Aorta (tissue), 5 donors: Measurements from ENCODE around the gene AGBL3. TPM values are rescaled to one million over a fixed set of nuclear protein-coding genes. Genes with fewer than 3 reads are reported as not detected.

Source experiments
- ATAC-seq: fragments of 200-7000 bp; cut with Tn5 transposase; one replicate; pipeline ENCODE4 v1.9.1; 2022; ENCODE audit warnings: moderate library complexity; ENCODE audit not compliant: low FRiP score
- DNase-seq, 2 donors: peaks; one replicate each; pipeline ENCODE4 v3.0.0-alpha.2; 2020
- H3K27ac ChIP-seq, 2 donors: one replicate each; pipeline ENCODE4 v1.5.1; 2013; ENCODE audit warnings: low read length in 2 of 2, mild to moderate bottlenecking in 2 of 2, moderate library complexity in 2 of 2, control low read depth in 1 of 2, inconsistent platforms in 1 of 2, low read depth in 1 of 2
- H3K27me3 ChIP-seq, 2 donors: one replicate each; pipeline ENCODE4 v1.6.1; 2013; ENCODE audit warnings: control low read depth in 1 of 2, low read length in 1 of 2, mild to moderate bottlenecking in 1 of 2, moderate library complexity in 1 of 2; ENCODE audit not compliant: insufficient read depth in 2 of 2, control insufficient read depth in 1 of 2
- H3K36me3 ChIP-seq, 2 donors: one replicate each; pipeline ENCODE4 v1.6.1; 2013; ENCODE audit warnings: control low read depth in 1 of 2, low read length in 1 of 2, mild to moderate bottlenecking in 1 of 2; ENCODE audit not compliant: insufficient read depth in 2 of 2, control insufficient read depth in 1 of 2
- H3K4me1 ChIP-seq, 2 donors: one replicate each; pipeline ENCODE4 v1.6.1; 2013; ENCODE audit warnings: low read length in 2 of 2, control low read depth in 1 of 2, mild to moderate bottlenecking in 1 of 2, moderate library complexity in 1 of 2; ENCODE audit not compliant: insufficient read depth in 2 of 2, control insufficient read depth in 1 of 2
- H3K4me3 ChIP-seq, 2 donors: one replicate each; pipeline ENCODE4 v1.5.1; 2013; ENCODE audit warnings: low read length in 2 of 2, control low read depth in 1 of 2, mild to moderate bottlenecking in 1 of 2
- H3K9me3 ChIP-seq: one replicate; pipeline ENCODE4 v1.6.1; 2013; ENCODE audit warnings: mild to moderate bottlenecking, low read length; ENCODE audit not compliant: control insufficient read depth
- WGBS, 2 donors: extraction: QIAGEN DNeasy Blood & Tissue Kit; methylation state at CpG; one replicate each; pipeline ENCODE4 v1.1.7; 2013; 5-methylcytosine and 5-hydroxymethylcytosine counted together
- intact Hi-C, 2 donors: fragments of 100-400 bp; cut with DNase I; formaldehyde crosslinking; loops; one replicate each; pipeline versions ENCODE4 v1.14.2 to v1.15.0; 2022
- polyA plus RNA-seq, 2 donors: library from polyadenylated mRNA; stranded (reverse); fragments of 200-250 nt; gene quantifications; one replicate each; pipeline ENCODE4 v1.2.3, GENCODE V29; 2013
- total RNA-seq, 2 donors: library from RNA; stranded (reverse); fragmentation: NEBNext Ultra II Directional; extraction: Animal tissue kit (Norgen Biotek cat#: 25700); gene quantifications; one replicate each; pipeline ENCODE4 v1.2.1, GENCODE V29; 2021
- donor health status: healthy with polysubstance abuse.
- donor health status: Bipolar disorder and iron deficiency.
- donor health status: DM: no; HTN: no; CAD: no.
- donor health status: DM: no; HTN: no; CAD: no.
- donor health status: DM: yes; HTN: yes; CAD: no.

Gene AGBL3
- total and polyA plus RNA-seq, 4 donors, result 2.5 to 8.8 (median 3.1) TPM

DNA sequence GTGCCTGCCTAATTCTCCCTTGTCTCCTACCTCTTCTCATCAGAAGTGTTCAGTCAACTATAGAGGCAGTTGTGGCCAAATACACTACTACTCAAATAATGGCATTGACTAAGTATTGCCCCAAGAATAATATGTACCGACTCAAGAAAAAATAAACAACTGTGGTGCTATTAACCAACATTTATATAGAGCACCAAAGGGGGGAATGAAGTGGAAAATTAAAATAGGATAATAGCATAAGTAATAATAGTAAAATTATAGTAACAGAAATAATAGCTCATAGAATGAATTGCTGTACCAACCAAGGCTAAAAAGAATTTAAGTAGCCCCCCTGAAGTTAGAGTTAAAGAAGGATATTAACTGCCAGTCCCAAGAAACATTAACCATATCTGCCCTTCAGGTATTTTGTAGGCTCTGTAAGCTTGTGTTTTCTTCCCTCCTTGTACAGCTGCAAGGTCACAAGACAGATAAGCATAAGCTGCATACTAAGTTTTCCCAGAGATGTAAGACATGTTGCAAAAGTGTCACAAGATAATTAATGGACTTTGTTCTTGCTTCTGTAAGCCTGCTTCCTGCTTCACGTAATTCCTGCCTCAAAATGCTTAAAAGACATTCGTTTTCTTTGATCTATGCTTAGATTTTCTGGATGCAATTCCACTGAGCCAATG lies 195.1 kb downstream of the AGBL3 start:
- DNase-seq (no peak), ATAC-seq (no peak)
- WGBS, 2 donors, result 82 to 90% methylated on average over 3 of the region's 3 CpGs
- intact Hi-C loops, result no loop called here
- H3K4me3 ChIP-seq, result no peak overlapping the region
- H3K27ac ChIP-seq, result no peak overlapping the region
- H3K27me3 ChIP-seq, result no peaks in the 10 kb centered on the region
- H3K36me3 ChIP-seq, result peaks cover 12 to 15% of the 10 kb centered on the region in 2 donors
- H3K4me1 ChIP-seq, result no peaks in the 10 kb centered on the region
- peaks cover 12% of the 10 kb centered on the region for H3K9me3 ChIP-seq

- Histone ChIP-seq H3K36me3 (peaks cover 12 to 15% of the 10 kb centered on the region in 2 donors), H3K4me3 (no peak overlapping the region), H3K27ac (no peak overlapping the region), H3K9me3 (peaks cover 12% of the 10 kb centered on the region), H3K27me3 (no peaks in the 10 kb centered on the region), H3K4me1 (no peaks in the 10 kb centered on the region)
- ATAC-seq, result no peak
- intact Hi-C loops, result no loop called here
- DNase-seq, result peak in 1 of 2 donors; percentile 33
- 98% methylated on average over 31 of the region's 31 CpGs for WGBS, 2 donors
Observed at GRCh38 chr7:135181929-135182678, 195.8 kb downstream of the AGBL3 start.

DNA sequence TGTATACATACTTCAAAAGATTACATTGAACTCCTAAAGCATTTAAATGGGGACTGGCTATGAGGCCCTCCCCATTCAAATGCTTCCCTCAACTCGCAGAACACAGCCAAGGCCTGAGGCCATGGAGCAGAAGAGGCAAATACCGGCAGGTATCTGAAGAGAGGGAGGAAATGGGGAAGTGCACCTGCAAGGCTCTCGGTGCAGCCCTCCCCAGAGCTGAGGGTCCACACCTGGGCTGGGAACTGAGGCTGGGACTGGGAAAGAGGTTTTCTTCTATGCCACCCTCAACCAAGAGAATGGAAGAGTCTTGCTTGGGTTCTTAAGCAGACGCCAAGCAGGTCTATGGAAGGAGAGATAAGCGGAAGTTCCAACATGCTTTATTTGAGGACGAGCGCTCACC lies 197.2 kb downstream of the AGBL3 start:
- intact Hi-C loops, result no loop called here
- Histone ChIP-seq H3K27ac (no peak overlapping the region), H3K4me3 (no peak overlapping the region), H3K9me3 (peaks cover 12% of the 10 kb centered on the region), H3K36me3 (peaks cover 12 to 15% of the 10 kb centered on the region in 2 donors), H3K27me3 (no peaks in the 10 kb centered on the region), H3K4me1 (no peaks in the 10 kb centered on the region)
- WGBS, 2 donors, result 97 to 99% methylated on average over 7 of the region's 7 CpGs
- ATAC-seq (no peak), DNase-seq (no peak)

DNA sequence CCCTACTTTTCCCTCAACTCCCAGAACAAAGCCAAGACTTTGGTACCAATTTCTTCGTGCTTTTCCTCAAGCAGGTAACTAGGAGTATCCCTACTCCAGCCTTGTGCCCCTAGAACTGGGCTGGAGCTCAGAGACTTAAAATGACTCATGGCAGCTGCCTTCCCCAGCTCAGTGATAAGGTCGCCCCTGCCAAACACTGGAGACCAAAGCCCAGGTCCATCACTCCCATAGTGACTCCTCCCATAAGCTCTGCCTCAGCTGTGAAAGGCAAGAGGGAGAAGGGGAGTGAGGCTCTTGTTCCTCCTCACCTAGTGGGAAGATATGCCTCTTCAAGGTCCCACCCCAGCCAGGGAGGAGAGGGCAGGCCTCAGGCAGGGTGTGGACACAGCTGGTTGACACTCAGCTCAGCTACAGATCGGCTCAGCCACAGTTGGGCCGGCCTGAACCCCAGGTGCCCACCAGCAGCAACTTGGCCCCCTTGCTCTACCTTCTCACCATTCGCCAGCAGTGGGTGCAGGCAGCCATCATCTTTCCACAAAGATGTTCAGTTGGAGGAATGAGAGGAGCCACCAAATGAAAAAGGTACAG lies 198.0 kb downstream of the AGBL3 start:
- DNase-seq, result no peak
- no peak for ATAC-seq
- Histone ChIP-seq H3K4me1 (no peaks in the 10 kb centered on the region), H3K36me3 (peaks cover 12 to 18% of the 10 kb centered on the region in 2 donors), H3K27ac (no peak overlapping the region), H3K9me3 (peaks cover 12% of the 10 kb centered on the region), H3K4me3 (no peak overlapping the region), H3K27me3 (no peaks in the 10 kb centered on the region)
- intact Hi-C loops, result no loop called here
- 93% methylated on average over 5 of the region's 5 CpGs for WGBS, 2 donors

Other genes with a start within 250 kb of the AGBL3 start
- 1,000 to 10,000 TPM; 1,102 to 1,700 TPM for gene CALD1, start 206.9 kb upstream of the AGBL3 start, total RNA-seq
- gene CALD1, start 206.9 kb upstream of the AGBL3 start, polyA plus RNA-seq, result 1,000 to 10,000 TPM in 1 of 2 donors, 100 to 1,000 TPM in 1; 658 to 1,235 TPM
- 10 to 100 TPM; 12.0 to 32.4 TPM for gene TMEM140, start 161.6 kb downstream of the AGBL3 start, total RNA-seq
- 10 to 100 TPM; 10.9 to 21.1 TPM for gene TMEM140, start 161.6 kb downstream of the AGBL3 start, polyA plus RNA-seq
- 10 to 100 TPM; 22.7 to 31.7 TPM for gene CYREN, start 184.2 kb downstream of the AGBL3 start, total RNA-seq
- 10 to 100 TPM; 17.8 to 26.0 TPM for gene CYREN, start 184.2 kb downstream of the AGBL3 start, polyA plus RNA-seq
- 10 to 100 TPM; 16.6 to 41.4 TPM for gene WDR91, start 225.0 kb downstream of the AGBL3 start, total RNA-seq
- gene WDR91, start 225.0 kb downstream of the AGBL3 start, polyA plus RNA-seq, result 10 to 100 TPM; 12.6 to 37.8 TPM
- not detected for gene STRA8, start 247.3 kb downstream of the AGBL3 start, total RNA-seq
- gene STRA8, start 247.3 kb downstream of the AGBL3 start, polyA plus RNA-seq, result not detected